LNCAP (cell line): ENCODE results near the gene ADGRE3.

Experiments used
- TF ChIP-seq, protein P1 (sequence below): fragments of 450-650 bp; IDR thresholded peaks from 2 replicates; pipeline ENCODE4 v1.5.1; 2017; ENCODE audit warnings: mild to moderate bottlenecking

ADGRE3 gene

GRCh38 chr19:14661372-14661924, 13.2 kb downstream of the ADGRE3 start:
- TF ChIP-seq, protein P1, sequence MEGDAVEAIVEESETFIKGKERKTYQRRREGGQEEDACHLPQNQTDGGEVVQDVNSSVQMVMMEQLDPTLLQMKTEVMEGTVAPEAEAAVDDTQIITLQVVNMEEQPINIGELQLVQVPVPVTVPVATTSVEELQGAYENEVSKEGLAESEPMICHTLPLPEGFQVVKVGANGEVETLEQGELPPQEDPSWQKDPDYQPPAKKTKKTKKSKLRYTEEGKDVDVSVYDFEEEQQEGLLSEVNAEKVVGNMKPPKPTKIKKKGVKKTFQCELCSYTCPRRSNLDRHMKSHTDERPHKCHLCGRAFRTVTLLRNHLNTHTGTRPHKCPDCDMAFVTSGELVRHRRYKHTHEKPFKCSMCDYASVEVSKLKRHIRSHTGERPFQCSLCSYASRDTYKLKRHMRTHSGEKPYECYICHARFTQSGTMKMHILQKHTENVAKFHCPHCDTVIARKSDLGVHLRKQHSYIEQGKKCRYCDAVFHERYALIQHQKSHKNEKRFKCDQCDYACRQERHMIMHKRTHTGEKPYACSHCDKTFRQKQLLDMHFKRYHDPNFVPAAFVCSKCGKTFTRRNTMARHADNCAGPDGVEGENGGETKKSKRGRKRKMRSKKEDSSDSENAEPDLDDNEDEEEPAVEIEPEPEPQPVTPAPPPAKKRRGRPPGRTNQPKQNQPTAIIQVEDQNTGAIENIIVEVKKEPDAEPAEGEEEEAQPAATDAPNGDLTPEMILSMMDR, result no peak

DNA sequence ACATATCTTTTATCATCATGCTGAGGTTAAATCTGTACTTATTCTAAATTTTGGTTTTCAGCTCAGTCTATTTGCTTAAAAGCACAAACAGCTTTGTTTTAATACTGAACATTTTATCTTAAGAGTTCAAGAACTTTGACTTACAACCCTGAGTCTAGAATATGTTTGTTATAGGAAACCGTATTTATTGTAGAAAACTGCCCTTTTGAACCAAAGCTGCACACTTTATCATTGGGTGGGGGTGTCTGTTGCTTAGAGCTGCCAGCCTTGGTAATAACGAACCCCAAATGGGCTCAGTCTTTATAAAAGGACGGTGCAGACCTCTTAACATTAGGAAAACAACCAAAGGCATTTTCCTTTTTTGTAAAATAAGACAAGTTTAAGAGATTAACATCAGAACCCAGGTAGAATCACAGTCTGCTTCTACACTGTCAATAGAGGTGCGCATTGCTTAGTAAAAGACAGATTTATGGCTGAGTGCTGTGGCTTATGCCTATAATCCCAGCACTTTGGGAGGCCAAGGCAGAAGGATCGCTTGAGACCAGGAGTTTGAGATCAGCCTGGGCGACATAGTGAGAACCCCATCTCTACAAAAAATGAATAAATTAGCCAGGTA, 14.7 kb downstream of the ADGRE3 start:
- TF ChIP-seq, protein P1, result no peak

- TF ChIP-seq, protein P1, result no peak
Measured at GRCh38 chr19:14655726-14656125, 18.9 kb downstream of the ADGRE3 start.

DNA sequence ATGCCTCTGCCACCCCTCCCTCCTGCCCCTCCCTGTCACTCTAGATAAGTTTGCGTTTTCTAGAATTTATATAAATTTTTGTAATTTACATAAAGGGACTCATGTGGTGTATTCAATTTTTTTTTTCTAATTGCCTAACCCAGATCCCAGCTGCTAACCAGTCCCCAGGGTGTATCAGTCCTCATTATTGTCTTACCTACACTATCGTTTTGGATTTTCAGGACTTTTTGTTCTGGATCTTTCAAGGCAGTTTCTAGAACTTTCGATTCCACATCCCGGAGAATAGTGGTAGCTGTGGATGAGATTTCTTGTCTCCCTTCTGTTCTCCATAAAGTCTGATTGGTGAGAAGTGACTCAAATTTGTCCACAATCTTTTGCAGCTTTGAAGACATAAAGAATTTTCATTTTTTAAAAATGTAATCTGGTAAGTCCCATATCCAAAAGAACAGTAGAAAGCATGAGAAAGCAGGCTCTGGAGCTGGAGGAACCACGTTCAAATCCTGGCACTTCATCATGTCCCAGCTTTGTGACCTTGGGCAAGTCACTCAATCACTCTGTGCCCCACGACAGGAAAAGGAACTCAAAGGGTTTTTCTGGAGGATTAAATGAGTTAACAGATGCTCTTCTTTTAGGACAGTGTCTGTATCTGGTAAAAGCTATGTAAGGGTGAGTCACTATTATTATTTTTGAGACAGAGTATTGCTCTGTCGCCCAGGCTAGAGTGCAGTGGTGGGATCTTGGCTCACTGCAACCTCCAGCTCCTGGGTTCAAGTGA, 19.7 kb downstream of the ADGRE3 start:
- TF ChIP-seq, protein P1, result no peak

DNA sequence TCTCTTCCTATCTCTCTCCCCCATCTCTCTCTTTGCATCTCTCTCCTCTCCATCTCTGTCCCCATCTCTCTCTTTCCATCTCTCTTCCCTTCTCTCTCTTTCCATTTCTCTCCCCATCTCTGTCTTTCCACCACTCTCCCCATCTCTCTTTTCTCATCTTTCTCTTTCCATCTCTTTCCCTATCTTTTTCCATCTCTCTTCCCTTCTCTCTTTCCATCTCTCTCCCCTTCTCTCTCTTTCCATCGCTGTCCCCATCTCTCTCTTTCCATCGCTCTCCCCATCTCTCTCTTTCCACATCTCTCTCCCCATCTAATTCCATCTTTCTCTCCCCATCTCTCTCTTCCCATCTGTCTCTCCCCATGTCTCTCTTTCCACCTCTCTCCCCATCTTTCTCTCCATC, 24.5 kb downstream of the ADGRE3 start:
- TF ChIP-seq, protein P1, result no peak

- TF ChIP-seq, protein P1, result no peak
Measured at GRCh38 chr19:14649020-14649419, 25.6 kb downstream of the ADGRE3 start.

DNA sequence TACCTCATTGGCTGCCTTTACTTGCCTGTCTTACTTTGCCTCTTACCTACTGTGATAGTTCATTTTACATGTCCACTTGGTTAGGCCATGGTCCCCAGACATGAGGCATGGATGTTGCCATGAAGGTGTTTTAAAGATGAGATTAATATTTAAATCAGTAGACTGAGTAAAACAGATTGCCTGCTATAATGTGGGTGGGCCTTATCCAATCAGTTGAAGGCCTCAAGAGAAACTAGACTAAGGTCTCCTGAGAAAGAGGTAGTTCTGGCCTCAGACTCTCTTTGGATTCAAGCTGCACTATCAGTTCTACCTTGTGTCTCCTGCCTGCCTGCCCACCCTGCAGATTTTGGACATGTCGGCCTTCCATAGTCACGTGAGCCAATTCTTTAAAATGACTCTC, 26.1 kb downstream of the ADGRE3 start:
- TF ChIP-seq, protein P1, result no peak
